SK-N-SH (cell line): ENCODE data around the gene PAWR.
"Not testable (repeated sequence)": the region's sequence is repeated elsewhere in the genome, so short reads cannot be mapped to it uniquely, and the experiment has no call there.

Source experiments
- CTCF ChIP-seq: fragments of 200-600 bp; sonication (generic); IDR thresholded peaks from 2 replicates; pipeline ENCODE4 v1.6.1; 2017; ENCODE audit warnings: antibody characterized with exemption, mild to moderate bottlenecking, moderate library complexity
- EP300 ChIP-seq, 2 experiments: IDR thresholded peaks; 2 replicates each; pipeline versions ENCODE4 v1.4.0 to v1.6.1; 2012; ENCODE audit warnings: borderline replicate concordance in 1 of 2, low read depth in 1 of 2, low read length in 1 of 2
- FOXM1 ChIP-seq: IDR thresholded peaks from 2 replicates; pipeline ENCODE4 v1.4.0; 2012; ENCODE audit warnings: low read depth, mild to moderate bottlenecking
- RAD21 ChIP-seq: IDR thresholded peaks from 2 replicates; pipeline ENCODE4 v1.6.1; 2012; ENCODE audit warnings: mild to moderate bottlenecking, low read length
- RFX5 ChIP-seq: IDR thresholded peaks from 2 replicates; pipeline ENCODE4 v1.6.1; 2012; ENCODE audit warnings: mild to moderate bottlenecking, improper control_type of control experiment, low read length
- TAF1 ChIP-seq: IDR thresholded peaks from 2 replicates; pipeline ENCODE4 v1.6.1; 2012; ENCODE audit warnings: low read depth, mild to moderate bottlenecking, low read length, moderate library complexity, borderline replicate concordance
- USF1 ChIP-seq: IDR thresholded peaks from 2 replicates; pipeline ENCODE4 v1.4.0; 2012; ENCODE audit warnings: low read depth, borderline replicate concordance
- YY1 ChIP-seq: IDR thresholded peaks from 2 replicates; pipeline ENCODE4 v1.4.0; 2012; ENCODE audit warnings: low read depth, mild to moderate bottlenecking
- ZBTB33 ChIP-seq: IDR thresholded peaks from 2 replicates; pipeline ENCODE4 v1.4.0; 2012; ENCODE audit warnings: low read depth, borderline replicate concordance

- TF ChIP-seq CTCF; RAD21; YY1; TAF1; EP300 (IDR thresholded peaks at IDR 0.05; ENCODE audit: borderline replicate concordance in 1 of 2, low read depth in 1 of 2, low read length in 1 of 2); USF1; FOXM1; RFX5; ZBTB33: not testable (repeated sequence)
Observed at GRCh38 chr12:79684338-79684737, 6.4 kb downstream of the PAWR start.
